Transverse colon (tissue), 4 donors: Measurements from ENCODE around the gene KIAA1217. TPM values are rescaled to one million over a fixed set of nuclear protein-coding genes. Genes with fewer than 3 reads are reported as not detected.

Source experiments
- DNase-seq: peaks from one replicate; pipeline ENCODE4 v3.0.0-alpha.2; 2019
- H3K27ac ChIP-seq, 4 donors: fragments of 200-600 bp; sonication (generic); 2 replicates each; pipeline ENCODE4 v1.5.1; 2016 to 2018; ENCODE audit warnings: inconsistent platforms in 4 of 4
- H3K27me3 ChIP-seq: fragments of 200-600 bp; sonication (generic); 2 replicates; pipeline ENCODE4 v1.5.1; 2017; ENCODE audit warnings: inconsistent platforms
- H3K36me3 ChIP-seq, 4 donors: fragments of 200-600 bp; sonication (generic); 2 replicates each; pipeline ENCODE4 v1.5.1; 2017 to 2019; ENCODE audit warnings: inconsistent platforms in 4 of 4
- H3K4me1 ChIP-seq, 4 donors: fragments of 200-600 bp; sonication (generic); 2 replicates each; pipeline ENCODE4 v1.5.1; 2017 to 2020; ENCODE audit warnings: inconsistent platforms in 4 of 4
- H3K4me3 ChIP-seq, 4 donors: fragments of 200-600 bp; sonication (generic); 1 replicate in 1 of 4; 2 replicates in 3 of 4; pipeline versions ENCODE4 v1.5.1 to v1.6.1; 2017 to 2019; ENCODE audit warnings: inconsistent platforms in 4 of 4
- H3K9me3 ChIP-seq, 2 donors: fragments of 200-600 bp; sonication (generic); 2 replicates each; pipeline ENCODE4 v1.5.1; 2017 to 2019; ENCODE audit warnings: inconsistent platforms in 2 of 2
- EP300 ChIP-seq: sonication (generic); formaldehyde crosslinking; IDR thresholded peaks from one replicate; pipeline ENCODE4 v1.6.1; 2017; ENCODE audit warnings: antibody characterized with exemption, low read depth
- POLR2A ChIP-seq: fragments of 450-650 bp; IDR thresholded peaks from one replicate; pipeline ENCODE4 v1.6.1; 2016; ENCODE audit warnings: antibody characterized with exemption, mild to moderate bottlenecking, moderate library complexity
- POLR2AphosphoS5 ChIP-seq, 3 donors: sonication (generic); formaldehyde crosslinking; IDR thresholded peaks; one replicate each; pipeline ENCODE4 v1.6.1; 2016; ENCODE audit warnings: antibody characterized with exemption in 3 of 3
- WGBS, 2 donors: methylation state at CpG; one replicate each; pipeline ENCODE4 v1.1.5; 2018; ENCODE audit warnings: low coverage in 1 of 2; 5-methylcytosine and 5-hydroxymethylcytosine counted together
- in situ Hi-C, 4 donors: fragments of 200-750 bp; cut with MboI; loops; one replicate each; pipeline versions ENCODE4 v1.15.0 to v1.15.1; 2017; ENCODE audit warnings: low sequenced_read_pairs in 3 of 4, low pct_ligation_motif_present in 1 of 4, low pct_unique_long_range_greater_than_20kb in 1 of 4
- intact Hi-C: fragments of 100-400 bp; cut with DNase I; formaldehyde crosslinking; loops from one replicate; pipeline ENCODE4 v1.15.1; 2023; ENCODE audit warnings: low total_unique reads
- total RNA-seq, 4 donors: library from RNA; depleted of rRNA; stranded (reverse); fragments of >200 nt; gene quantifications; one replicate each; pipeline ENCODE4 v1.1.0, GENCODE V29; 2016
- TF ChIP-seq, protein P1 (sequence below), 5 experiments: fragments of 200-600 bp in 3 of 5; fragments of 450-650 bp in 2 of 5; sonication (generic) in 3 of 5; IDR thresholded peaks; 1 replicate in 2 of 5; 2 replicates in 3 of 5; pipeline ENCODE4 v1.5.1; 2016 to 2017; ENCODE audit warnings: antibody characterized with exemption in 5 of 5, inconsistent platforms in 3 of 5, mild to moderate bottlenecking in 2 of 5, moderate library complexity in 1 of 5

KIAA1217 gene
- total RNA-seq, 4 donors from 2014 or later: 56.5 to 175 (median 72.0) TPM

DNA sequence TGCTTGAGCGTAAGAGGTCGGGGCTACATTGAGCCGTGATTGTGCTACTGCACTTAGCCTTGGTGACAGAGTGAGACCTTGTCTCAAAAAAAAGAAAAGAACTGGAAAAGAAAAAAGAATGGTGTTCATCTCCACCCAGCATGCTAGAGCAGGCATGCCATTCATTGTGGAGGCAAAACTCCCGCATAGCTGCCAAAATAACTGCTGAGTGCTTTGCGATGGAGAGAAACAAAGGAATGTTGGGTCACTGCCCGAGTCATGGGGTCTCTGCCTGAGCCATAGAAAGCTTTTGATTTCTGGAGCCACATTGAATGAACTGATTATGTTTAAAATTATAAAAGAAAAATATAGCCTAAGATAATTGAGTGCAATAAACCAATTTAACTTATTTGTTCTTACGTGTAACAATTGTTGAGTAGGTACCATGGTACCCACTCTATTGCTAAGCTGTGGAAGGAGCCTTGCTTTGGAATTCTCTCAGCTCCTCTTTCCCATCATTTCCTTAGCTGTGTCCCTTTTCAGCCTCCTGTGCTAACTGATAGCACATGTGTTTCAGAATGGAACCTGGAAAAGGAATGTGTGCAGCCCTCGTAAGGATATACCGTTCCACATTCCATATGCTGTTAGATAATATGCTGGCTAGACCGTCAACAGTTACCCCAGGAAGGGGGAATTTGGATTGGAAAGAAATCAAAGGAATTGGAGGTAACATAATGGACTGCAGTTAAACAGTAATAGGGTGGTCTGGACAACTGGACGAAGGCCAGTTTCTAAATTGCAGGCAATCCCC is 99.0 kb downstream of the KIAA1217 start:
- TF ChIP-seq POLR2A: no peak
- TF ChIP-seq POLR2AphosphoS5 (IDR thresholded peaks at IDR 0.05): no peak
- TF ChIP-seq, protein P1, sequence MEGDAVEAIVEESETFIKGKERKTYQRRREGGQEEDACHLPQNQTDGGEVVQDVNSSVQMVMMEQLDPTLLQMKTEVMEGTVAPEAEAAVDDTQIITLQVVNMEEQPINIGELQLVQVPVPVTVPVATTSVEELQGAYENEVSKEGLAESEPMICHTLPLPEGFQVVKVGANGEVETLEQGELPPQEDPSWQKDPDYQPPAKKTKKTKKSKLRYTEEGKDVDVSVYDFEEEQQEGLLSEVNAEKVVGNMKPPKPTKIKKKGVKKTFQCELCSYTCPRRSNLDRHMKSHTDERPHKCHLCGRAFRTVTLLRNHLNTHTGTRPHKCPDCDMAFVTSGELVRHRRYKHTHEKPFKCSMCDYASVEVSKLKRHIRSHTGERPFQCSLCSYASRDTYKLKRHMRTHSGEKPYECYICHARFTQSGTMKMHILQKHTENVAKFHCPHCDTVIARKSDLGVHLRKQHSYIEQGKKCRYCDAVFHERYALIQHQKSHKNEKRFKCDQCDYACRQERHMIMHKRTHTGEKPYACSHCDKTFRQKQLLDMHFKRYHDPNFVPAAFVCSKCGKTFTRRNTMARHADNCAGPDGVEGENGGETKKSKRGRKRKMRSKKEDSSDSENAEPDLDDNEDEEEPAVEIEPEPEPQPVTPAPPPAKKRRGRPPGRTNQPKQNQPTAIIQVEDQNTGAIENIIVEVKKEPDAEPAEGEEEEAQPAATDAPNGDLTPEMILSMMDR (IDR thresholded peaks at IDR 0.05): no peak
- TF ChIP-seq EP300: no peak
- no peak overlapping the region for H3K27ac ChIP-seq
- 65 to 74% methylated on average over 11 of the region's 11 CpGs for WGBS, 2 donors
- no peaks in the 10 kb centered on the region for H3K27me3 ChIP-seq
- H3K4me1 ChIP-seq: no peaks in the 10 kb centered on the region
- no peaks in the 10 kb centered on the region for H3K36me3 ChIP-seq
- no peaks in the 10 kb centered on the region for H3K9me3 ChIP-seq
- intact Hi-C loops: loop anchor here (1.0 kb wide), 1 partner anchor 25 kb away; no protein-coding TSS in a partner anchor
- in situ Hi-C loops: no loop called here
- no peak overlapping the region for H3K4me3 ChIP-seq
- no peak for DNase-seq

DNA sequence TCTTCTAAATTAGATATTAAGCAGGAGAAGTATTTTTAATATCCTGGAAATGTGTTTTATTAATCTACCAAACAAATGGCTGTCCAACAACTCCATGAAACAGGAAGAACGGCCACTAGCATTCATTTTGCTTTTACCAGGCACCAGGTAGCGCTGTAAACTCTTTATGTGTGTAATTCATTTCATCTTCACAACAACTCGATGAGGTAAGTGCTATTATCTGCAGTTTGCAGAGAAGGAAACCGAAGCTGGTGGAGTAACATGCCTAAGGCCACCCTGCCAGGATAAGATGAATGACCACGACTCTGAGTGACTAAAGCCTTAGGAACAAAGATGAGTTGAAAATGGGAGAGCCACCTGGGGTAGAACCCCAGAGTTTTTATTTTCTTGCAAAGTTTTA is 101.2 kb downstream of the KIAA1217 start:
- 80 to 89% methylated on average over 5 of the region's 5 CpGs for WGBS, 2 donors

DNA sequence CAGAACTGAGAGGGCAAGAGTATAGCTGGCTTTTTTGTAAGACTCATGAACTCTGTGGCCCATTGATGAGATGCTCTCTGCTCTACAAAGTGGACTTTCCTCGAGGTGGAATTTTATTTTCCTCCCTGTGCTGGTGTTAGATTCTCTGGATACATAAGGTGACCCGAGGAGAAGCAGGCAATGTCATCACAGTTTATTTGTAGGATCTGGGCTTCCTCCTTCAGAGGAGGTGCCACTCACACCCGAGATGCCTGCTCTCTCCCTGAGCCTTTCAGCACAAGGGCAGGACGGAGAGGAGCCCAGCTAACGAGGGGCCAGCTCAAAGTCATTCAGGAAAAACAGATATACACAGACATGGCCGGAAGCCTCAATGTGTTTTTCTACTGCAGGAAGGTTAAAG is 103.0 kb downstream of the KIAA1217 start:
- no peak overlapping the region for H3K4me3 ChIP-seq
- DNase-seq: no peak
- H3K9me3 ChIP-seq: no peaks in the 10 kb centered on the region
- no peaks in the 10 kb centered on the region for H3K4me1 ChIP-seq
- H3K27me3 ChIP-seq: no peaks in the 10 kb centered on the region
- TF ChIP-seq EP300: no peak
- TF ChIP-seq, protein P1 (IDR thresholded peaks at IDR 0.05): no peak
- TF ChIP-seq POLR2AphosphoS5 (IDR thresholded peaks at IDR 0.05): no peak
- no peak for TF ChIP-seq POLR2A
- in situ Hi-C loops: no loop called here
- no peaks in the 10 kb centered on the region for H3K36me3 ChIP-seq
- WGBS, 2 donors: 71 to 77% methylated on average over 6 of the region's 6 CpGs
- intact Hi-C loops: no loop called here
- H3K27ac ChIP-seq: no peak overlapping the region

More for the DNA sequence above, 101.2 kb downstream of the KIAA1217 start:
- TF ChIP-seq POLR2A: no peak
- no peak for TF ChIP-seq POLR2AphosphoS5 (IDR thresholded peaks at IDR 0.05)
- no peak for TF ChIP-seq EP300
- TF ChIP-seq, protein P1 (IDR thresholded peaks at IDR 0.05): no peak
- Histone ChIP-seq H3K9me3 (no peaks in the 10 kb centered on the region), H3K4me1 (no peaks in the 10 kb centered on the region), H3K27ac (no peak overlapping the region), H3K4me3 (no peak overlapping the region), H3K36me3 (no peaks in the 10 kb centered on the region), H3K27me3 (no peaks in the 10 kb centered on the region)
- DNase-seq: no peak
- in situ Hi-C loops: no loop called here
- intact Hi-C loops: no loop called here

DNA sequence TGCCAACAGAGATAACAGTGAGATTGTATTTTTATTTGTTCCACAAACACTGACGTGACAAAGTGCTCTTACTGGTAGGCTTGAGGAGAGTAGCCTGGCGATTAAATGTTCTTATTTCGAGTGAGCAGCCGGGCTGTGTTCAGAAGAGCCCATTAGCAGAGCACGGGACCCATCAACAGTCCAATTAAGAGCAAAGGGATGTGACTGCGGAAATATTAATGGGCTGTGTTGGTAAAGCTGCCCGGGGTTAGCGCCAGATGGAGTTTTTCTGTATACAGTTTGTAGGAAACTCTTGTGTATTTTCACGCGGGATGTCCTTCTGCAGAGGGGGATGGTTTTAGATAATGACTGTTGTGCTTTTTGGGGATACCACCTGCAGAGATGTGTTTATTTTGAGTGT is 104.3 kb downstream of the KIAA1217 start:
- Histone ChIP-seq H3K9me3 (no peaks in the 10 kb centered on the region), H3K4me3 (no peak overlapping the region), H3K27me3 (no peaks in the 10 kb centered on the region), H3K4me1 (no peaks in the 10 kb centered on the region), H3K27ac (no peak overlapping the region), H3K36me3 (no peaks in the 10 kb centered on the region)
- intact Hi-C loops (no loop called here), in situ Hi-C loops (no loop called here)
- DNase-seq: no peak
- TF ChIP-seq POLR2AphosphoS5 (IDR thresholded peaks at IDR 0.05): no peak
- TF ChIP-seq, protein P1 (IDR thresholded peaks at IDR 0.05): no peak
- 89 to 92% methylated on average over 9 to 10 of the region's 10 CpGs for WGBS, 2 donors
